HUES48 (cell line): ENCODE results near the gene PI4KA.
"Not testable (repeated sequence)": the region's sequence is repeated elsewhere in the genome, so short reads cannot be mapped to it uniquely, and the experiment has no call there.

Experiments used
- H3K27ac ChIP-seq: one replicate; pipeline ENCODE4 v1.7.0; 2013; ENCODE audit warnings: low read depth, low read length, inconsistent platforms
- H3K27me3 ChIP-seq: 2 replicates; pipeline ENCODE4 v1.6.1; 2013; ENCODE audit warnings: mild to moderate bottlenecking, low read length; ENCODE audit not compliant: control insufficient read depth, insufficient read depth
- H3K36me3 ChIP-seq: 2 replicates; pipeline ENCODE4 v1.6.1; 2013; ENCODE audit warnings: low read length; ENCODE audit not compliant: control insufficient read depth, insufficient read depth
- H3K4me1 ChIP-seq: 2 replicates; pipeline ENCODE4 v1.6.1; 2013; ENCODE audit warnings: mild to moderate bottlenecking, low read length; ENCODE audit not compliant: control insufficient read depth, insufficient read depth
- H3K4me3 ChIP-seq: 2 replicates; pipeline ENCODE4 v1.5.1; 2013; ENCODE audit warnings: mild to moderate bottlenecking, low read depth, low read length
- H3K9ac ChIP-seq: 2 replicates; pipeline ENCODE4 v1.6.1; 2013; ENCODE audit warnings: mild to moderate bottlenecking, low read depth, low read length, moderate library complexity
- H3K9me3 ChIP-seq: 2 replicates; pipeline ENCODE4 v1.6.1; 2013; ENCODE audit warnings: low read length; ENCODE audit not compliant: control insufficient read depth, insufficient read depth

Gene PI4KA

GRCh38 chr22:20672732-20673131 lies 185.9 kb downstream of the PI4KA start:
- H3K9ac ChIP-seq = no peak overlapping the region
- H3K4me1 ChIP-seq = no peaks in the 10 kb centered on the region
- H3K36me3 ChIP-seq = no peaks in the 10 kb centered on the region
- H3K27me3 ChIP-seq = no peaks in the 10 kb centered on the region
- H3K27ac ChIP-seq = no peak overlapping the region
- H3K4me3 ChIP-seq = no peak overlapping the region
- no peaks in the 10 kb centered on the region for H3K9me3 ChIP-seq

DNA sequence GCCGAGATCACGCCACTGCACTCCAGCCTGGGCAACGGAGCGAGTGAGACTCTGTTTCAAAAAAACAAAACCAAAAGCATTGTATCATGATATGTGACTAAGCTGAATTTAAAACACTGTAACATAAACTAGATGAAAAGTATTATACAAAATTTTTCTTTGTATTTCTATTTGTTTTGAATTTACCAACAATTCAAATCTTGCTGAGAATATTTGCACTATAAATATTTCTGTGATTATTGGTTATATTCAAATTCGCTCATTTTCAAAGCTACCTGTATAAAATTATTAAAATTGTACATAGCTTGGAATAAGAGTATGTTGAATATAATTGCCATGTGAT lies 186.6 kb downstream of the PI4KA start:
- Histone ChIP-seq H3K27me3 (no peaks in the 10 kb centered on the region), H3K9ac (no peak overlapping the region), H3K4me3 (no peak overlapping the region), H3K36me3 (no peaks in the 10 kb centered on the region), H3K4me1 (no peaks in the 10 kb centered on the region), H3K27ac (no peak overlapping the region), H3K9me3 (no peaks in the 10 kb centered on the region)

- H3K27ac ChIP-seq = no peak overlapping the region
- H3K4me1 ChIP-seq = no peaks in the 10 kb centered on the region
- no peaks in the 10 kb centered on the region for H3K9me3 ChIP-seq
- H3K9ac ChIP-seq = no peak overlapping the region
- H3K27me3 ChIP-seq = no peaks in the 10 kb centered on the region
- no peak overlapping the region for H3K4me3 ChIP-seq
- no peaks in the 10 kb centered on the region for H3K36me3 ChIP-seq
These were observed 187.1 kb downstream of the PI4KA start for GRCh38 chr22:20671409-20672081.

DNA sequence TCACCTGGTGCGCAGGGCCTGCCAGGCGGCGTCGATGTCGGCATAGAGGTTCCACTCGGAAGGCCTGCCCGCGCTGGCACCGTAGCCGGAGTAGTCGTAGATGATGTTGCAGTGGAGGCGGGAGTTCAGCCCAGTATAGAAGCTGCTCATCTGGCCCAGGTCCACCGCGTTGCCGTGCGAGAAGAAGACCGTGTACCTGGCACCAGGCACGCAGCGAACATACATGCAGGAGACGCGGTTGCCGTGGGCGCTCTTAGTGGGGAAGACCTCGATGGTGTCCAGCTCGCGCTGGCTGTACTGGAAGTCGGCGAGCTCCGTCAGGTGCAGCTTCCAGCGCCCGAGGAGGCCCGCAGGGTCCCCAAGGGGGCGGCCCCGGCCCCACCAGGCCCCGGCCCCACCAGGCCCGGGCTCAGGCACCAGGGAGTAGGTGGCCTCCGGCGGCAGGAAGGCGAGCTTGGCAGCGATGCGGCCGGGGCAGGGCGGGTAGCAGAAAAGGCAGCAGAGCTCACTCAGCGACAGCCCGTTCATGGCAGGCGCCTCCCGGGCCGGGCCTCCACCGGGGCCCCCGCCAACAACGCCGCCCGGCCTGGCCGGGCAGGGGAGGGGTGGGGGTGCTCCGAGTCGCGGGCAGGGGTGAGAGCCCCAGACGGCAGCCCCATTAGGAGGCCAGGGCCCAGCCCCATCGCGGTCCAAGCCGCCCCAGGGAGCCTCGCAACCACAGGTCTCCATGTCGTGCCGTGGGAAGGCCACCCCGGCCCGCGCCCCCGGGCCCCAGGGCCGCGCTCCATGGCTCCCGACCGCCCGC lies 188.0 kb downstream of the PI4KA start:
- not testable (repeated sequence) for H3K9me3 ChIP-seq, H3K27ac ChIP-seq, H3K27me3 ChIP-seq, H3K4me1 ChIP-seq, H3K36me3 ChIP-seq, H3K9ac ChIP-seq, H3K4me3 ChIP-seq

DNA sequence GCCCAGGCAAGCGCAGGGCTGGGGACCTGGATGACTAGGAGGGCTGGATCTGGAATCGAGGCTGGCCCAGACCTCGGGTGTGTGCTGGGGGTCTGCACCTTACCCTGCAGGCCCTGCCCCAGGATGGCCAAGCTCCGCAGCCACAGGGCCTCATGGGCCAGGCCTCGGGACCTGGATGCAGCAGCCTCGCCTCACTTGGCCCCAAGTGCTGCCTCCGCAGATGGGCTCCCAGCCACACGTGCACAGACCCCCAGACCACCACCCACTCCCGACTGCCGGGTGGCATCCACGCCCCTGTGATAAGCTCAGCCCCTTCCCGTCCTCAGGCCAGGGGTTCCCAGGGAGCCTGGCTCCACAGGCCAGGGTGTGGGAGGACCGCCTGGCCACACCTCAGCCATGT lies 188.7 kb downstream of the PI4KA start:
- H3K36me3 ChIP-seq, H3K27ac ChIP-seq, H3K9me3 ChIP-seq, H3K4me3 ChIP-seq, H3K4me1 ChIP-seq, H3K9ac ChIP-seq, H3K27me3 ChIP-seq: not testable (repeated sequence)

GRCh38 chr22:20669471-20669870 lies 189.1 kb downstream of the PI4KA start:
- H3K9ac ChIP-seq, H3K4me3 ChIP-seq, H3K36me3 ChIP-seq, H3K9me3 ChIP-seq, H3K4me1 ChIP-seq, H3K27me3 ChIP-seq, H3K27ac ChIP-seq: not testable (repeated sequence)

- H3K9ac ChIP-seq, H3K36me3 ChIP-seq, H3K27me3 ChIP-seq, H3K9me3 ChIP-seq, H3K27ac ChIP-seq, H3K4me1 ChIP-seq, H3K4me3 ChIP-seq: not testable (repeated sequence)
These were observed 189.8 kb downstream of the PI4KA start for GRCh38 chr22:20668769-20669168.

DNA sequence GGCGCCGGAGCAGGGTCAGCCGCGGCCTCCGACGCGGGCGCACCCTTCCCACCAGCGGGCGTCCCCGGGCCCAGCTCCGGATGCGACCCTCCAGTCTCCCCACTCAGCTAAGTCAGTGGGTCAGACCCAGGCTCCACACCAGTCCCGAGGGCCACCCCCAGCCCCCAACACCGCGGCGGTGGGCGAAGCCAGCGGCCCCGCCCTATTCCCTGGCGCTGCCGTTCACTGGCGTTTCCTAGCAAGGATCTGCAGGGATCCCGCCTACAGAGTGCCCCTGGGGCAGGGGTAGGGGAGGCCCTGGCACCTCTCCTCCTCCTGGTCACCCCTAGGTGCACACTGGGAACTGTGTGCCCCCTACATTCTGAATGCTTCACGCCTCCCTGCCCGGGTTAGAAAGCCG lies 190.4 kb downstream of the PI4KA start:
- not testable (repeated sequence) for H3K36me3 ChIP-seq, H3K4me3 ChIP-seq, H3K9ac ChIP-seq, H3K27ac ChIP-seq, H3K27me3 ChIP-seq, H3K4me1 ChIP-seq, H3K9me3 ChIP-seq

DNA sequence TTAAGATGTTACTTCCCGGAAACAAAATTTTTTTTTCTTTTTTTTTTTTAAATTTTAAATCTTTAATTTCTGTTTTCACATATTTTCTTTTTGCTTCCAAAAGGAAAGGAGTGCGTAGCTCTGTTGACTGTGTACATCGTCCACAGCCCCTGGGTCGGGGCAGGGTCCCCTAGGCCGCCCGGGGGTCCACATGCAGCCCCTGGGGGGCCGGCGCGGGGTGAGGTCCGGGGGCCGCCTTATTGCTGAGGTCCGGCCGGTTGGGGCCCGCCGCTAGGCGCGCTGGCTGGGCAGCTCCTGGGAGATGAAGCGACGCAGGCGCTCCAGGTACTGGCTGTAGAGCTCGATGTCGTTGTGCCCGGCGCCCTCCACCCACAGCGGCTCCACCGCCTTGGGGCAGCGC lies 191.1 kb downstream of the PI4KA start:
- H3K4me3 ChIP-seq, H3K9ac ChIP-seq, H3K9me3 ChIP-seq, H3K36me3 ChIP-seq, H3K27me3 ChIP-seq, H3K27ac ChIP-seq, H3K4me1 ChIP-seq: not testable (repeated sequence)

- Histone ChIP-seq H3K4me3 (no peak overlapping the region), H3K9ac (no peak overlapping the region), H3K9me3 (no peaks in the 10 kb centered on the region), H3K36me3 (no peaks in the 10 kb centered on the region), H3K27ac (no peak overlapping the region), H3K4me1 (no peaks in the 10 kb centered on the region), H3K27me3 (no peaks in the 10 kb centered on the region)
These were observed 192.1 kb downstream of the PI4KA start for GRCh38 chr22:20666560-20666959.

GRCh38 chr22:20664594-20664959 lies 194.0 kb downstream of the PI4KA start:
- H3K36me3 ChIP-seq = no peaks in the 10 kb centered on the region
- H3K27ac ChIP-seq = no peak overlapping the region
- no peak overlapping the region for H3K4me3 ChIP-seq
- H3K9me3 ChIP-seq = no peaks in the 10 kb centered on the region
- no peak overlapping the region for H3K9ac ChIP-seq
- H3K27me3 ChIP-seq = no peaks in the 10 kb centered on the region
- no peaks in the 10 kb centered on the region for H3K4me1 ChIP-seq
